IMR-90 (cell line): ENCODE results near the gene ADGRA1. TPM values are rescaled to one million over a fixed set of nuclear protein-coding genes. Genes with fewer than 3 reads are reported as not detected.

Experiments
- ATAC-seq: fragments of 200-7000 bp; cut with Tn5 transposase; 2 replicates; pipeline ENCODE4 v1.9.1; 2020; ENCODE audit warnings: low read depth, mild to moderate bottlenecking, moderate library complexity
- BruUV-seq: library from RNA; stranded (reverse); fragments of 400-500 nt; replicated peaks from 2 replicates; lab custom pipeline; 2021; lab: Mats Ljungman, UMichigan
- CTCF ChIA-PET: fragments of 300-600 bp; formaldehyde crosslinking; extraction: SDS; loops from one replicate; lab custom pipeline; 2021; ENCODE audit warnings: antibody characterized with exemption; lab: Yijun Ruan, JAX
- POLR2A ChIA-PET: fragments of 300-600 bp; sonication (Branson Sonifier 250); formaldehyde crosslinking; loops from one replicate; lab custom pipeline; 2022; ENCODE audit warnings: antibody characterized with exemption; ENCODE audit not compliant: unreplicated experiment; lab: Charles Lee
- DNase-seq: peaks from one replicate; pipeline ENCODE4 v3.0.0; 2013
- H2AFZ ChIP-seq: replicated peaks from 2 replicates; pipeline ENCODE3; 2013; ENCODE audit warnings: low read length, mild to moderate bottlenecking; ENCODE audit not compliant: poor library complexity
- H2AK5ac ChIP-seq: 2 replicates; pipeline ENCODE4 v1.6.1; 2013; ENCODE audit warnings: low read depth, low read length, inconsistent platforms
- H2AK9ac ChIP-seq: replicated peaks from 2 replicates; pipeline ENCODE3; 2013; ENCODE audit warnings: mild to moderate bottlenecking, low read depth, low read length, moderate library complexity; ENCODE audit not compliant: poor library complexity
- H2BK120ac ChIP-seq: 2 replicates; pipeline ENCODE4 v1.6.1; 2013; ENCODE audit warnings: low read depth, low read length, inconsistent platforms
- H2BK15ac ChIP-seq: 3 replicates; pipeline ENCODE4 v1.6.1; 2013; ENCODE audit warnings: low read depth, low read length, inconsistent platforms
- H2BK20ac ChIP-seq: 2 replicates; pipeline ENCODE4 v1.6.1; 2013; ENCODE audit warnings: low read depth, mild to moderate bottlenecking, inconsistent platforms, low read length, moderate library complexity
- H2BK5ac ChIP-seq: 2 replicates; pipeline ENCODE4 v1.6.1; 2013; ENCODE audit warnings: mild to moderate bottlenecking, low read depth, low read length, inconsistent platforms; ENCODE audit not compliant: poor library complexity, severe bottlenecking
- H3K14ac ChIP-seq: replicated peaks from 2 replicates; pipeline ENCODE4 v1.6.1; 2013; ENCODE audit warnings: low read depth, low read length, inconsistent platforms
- H3K18ac ChIP-seq: 2 replicates; pipeline ENCODE4 v1.6.1; 2013; ENCODE audit warnings: low read depth, low read length, control low read depth
- H3K23ac ChIP-seq: 2 replicates; pipeline ENCODE4 v1.6.1; 2013; ENCODE audit warnings: low read depth, low read length, inconsistent platforms
- H3K27ac ChIP-seq: 2 replicates; pipeline ENCODE4 v1.5.1; 2013; ENCODE audit warnings: mild to moderate bottlenecking, control low read depth, low read length; ENCODE audit not compliant: insufficient read depth
- H3K27me3 ChIP-seq: 2 replicates; pipeline ENCODE4 v1.6.1; 2013; ENCODE audit warnings: low read length; ENCODE audit not compliant: control insufficient read depth, insufficient read depth
- H3K36me3 ChIP-seq: 2 replicates; pipeline ENCODE4 v1.6.1; 2013; ENCODE audit warnings: low read length, mixed read lengths; ENCODE audit not compliant: control insufficient read depth, insufficient read depth
- H3K4ac ChIP-seq: 2 replicates; pipeline ENCODE4 v1.6.1; 2013; ENCODE audit warnings: low read depth, low read length, inconsistent platforms
- H3K4me1 ChIP-seq: 2 replicates; pipeline ENCODE4 v1.6.1; 2013; ENCODE audit warnings: low read length, mixed read lengths; ENCODE audit not compliant: control insufficient read depth, insufficient read depth
- H3K4me2 ChIP-seq: 2 replicates; pipeline ENCODE4 v1.6.1; 2013; ENCODE audit warnings: low read depth, mild to moderate bottlenecking, control low read depth, low read length, moderate library complexity
- H3K4me3 ChIP-seq: 2 replicates; pipeline ENCODE4 v1.5.1; 2013; ENCODE audit warnings: low read depth, mild to moderate bottlenecking, control low read depth, low read length, moderate library complexity; ENCODE audit not compliant: insufficient read depth
- H3K56ac ChIP-seq: 2 replicates; pipeline ENCODE4 v1.6.1; 2013; ENCODE audit warnings: low read length, inconsistent platforms; ENCODE audit not compliant: insufficient read depth; ENCODE audit errors: extremely low read depth
- H3K79me1 ChIP-seq, 2 experiments: 2 replicates each; pipeline ENCODE4 v1.6.1; 2013; ENCODE audit warnings: low read length in 2 of 2, inconsistent platforms in 1 of 2, low read depth in 1 of 2
- H3K9ac ChIP-seq: 2 replicates; pipeline ENCODE4 v1.6.1; 2013; ENCODE audit warnings: low read depth, low read length, control low read depth
- H3K9me1 ChIP-seq: 2 replicates; pipeline ENCODE4 v1.6.1; 2013; ENCODE audit warnings: low read length, inconsistent platforms; ENCODE audit not compliant: insufficient read depth
- H3K9me3 ChIP-seq: 2 replicates; pipeline ENCODE4 v1.6.1; 2013; ENCODE audit warnings: low read length; ENCODE audit not compliant: control insufficient read depth, insufficient read depth
- H4K20me1 ChIP-seq: 2 replicates; pipeline ENCODE4 v1.6.1; 2013; ENCODE audit warnings: low read length, inconsistent platforms; ENCODE audit not compliant: insufficient read depth
- H4K5ac ChIP-seq: 2 replicates; pipeline ENCODE4 v1.6.1; 2013; ENCODE audit warnings: mild to moderate bottlenecking, low read depth, low read length, control low read depth
- H4K8ac ChIP-seq, 2 experiments: 2 replicates each; pipeline ENCODE4 v1.6.1; 2013; ENCODE audit warnings: low read depth in 2 of 2, low read length in 2 of 2, control low read depth in 1 of 2, inconsistent platforms in 1 of 2
- H4K91ac ChIP-seq: 2 replicates; pipeline ENCODE4 v1.6.1; 2013; ENCODE audit warnings: low read depth, low read length, inconsistent platforms; ENCODE audit not compliant: insufficient read depth
- BHLHE40 ChIP-seq: fragments of 150-350 bp; IDR thresholded peaks from 2 replicates; pipeline ENCODE4 v1.6.1; 2016; ENCODE audit warnings: mild to moderate bottlenecking, low read depth, low read length
- CEBPB ChIP-seq: IDR thresholded peaks from 2 replicates; pipeline ENCODE4 v1.6.1; 2012; ENCODE audit warnings: low read depth, low read length, improper control_type of control experiment
- CHD1 ChIP-seq: IDR thresholded peaks from 2 replicates; pipeline ENCODE4 v1.6.1; 2012; ENCODE audit warnings: low read depth, low read length, improper control_type of control experiment
- CTCF ChIP-seq: conservative IDR thresholded peaks from 2 replicates; pipeline ENCODE4 v1.5.1; 2012; ENCODE audit warnings: mild to moderate bottlenecking, low read depth, low read length, improper control_type of control experiment
- ELK1 ChIP-seq: fragments of 150-350 bp; IDR thresholded peaks from 2 replicates; pipeline ENCODE4 v1.6.1; 2016; ENCODE audit warnings: low read depth, mild to moderate bottlenecking, low read length, moderate library complexity, borderline replicate concordance
- FOS ChIP-seq: fragments of 150-350 bp; IDR thresholded peaks from 2 replicates; pipeline ENCODE4 v1.6.1; 2016; ENCODE audit warnings: low read depth, low read length
- MAFK ChIP-seq: IDR thresholded peaks from 2 replicates; pipeline ENCODE4 v1.6.1; 2012; ENCODE audit warnings: low read depth, low read length, improper control_type of control experiment
- MAZ ChIP-seq: IDR thresholded peaks from 2 replicates; pipeline ENCODE4 v1.6.1; 2012; ENCODE audit warnings: low read depth, mild to moderate bottlenecking, low read length, improper control_type of control experiment, moderate library complexity, borderline replicate concordance
- NFE2L2 ChIP-seq: fragments of 150-350 bp; IDR thresholded peaks from 2 replicates; pipeline ENCODE4 v1.6.1; 2016; ENCODE audit warnings: low read depth, mild to moderate bottlenecking, low read length
- POLR2A ChIP-seq: IDR thresholded peaks from 2 replicates; pipeline ENCODE4 v1.6.1; 2012; ENCODE audit warnings: mild to moderate bottlenecking, low read depth, low read length
- RAD21 ChIP-seq: IDR thresholded peaks from 2 replicates; pipeline ENCODE4 v1.6.1; 2012; ENCODE audit warnings: low read length, improper control_type of control experiment
- RCOR1 ChIP-seq: IDR thresholded peaks from 2 replicates; pipeline ENCODE4 v1.6.1; 2012; ENCODE audit warnings: mild to moderate bottlenecking, low read length, improper control_type of control experiment; ENCODE audit not compliant: insufficient replicate concordance
- RFX5 ChIP-seq: IDR thresholded peaks from 2 replicates; pipeline ENCODE4 v1.8.0; 2012; ENCODE audit warnings: low read depth, mild to moderate bottlenecking, low read length, moderate library complexity
- SMC3 ChIP-seq: fragments of 150-350 bp; IDR thresholded peaks from 2 replicates; pipeline ENCODE4 v1.6.1; 2016; ENCODE audit warnings: low read depth, mild to moderate bottlenecking, antibody characterized with exemption, low read length, moderate library complexity
- USF2 ChIP-seq: fragments of 150-350 bp; IDR thresholded peaks from 2 replicates; pipeline ENCODE4 v1.6.1; 2017; ENCODE audit warnings: mild to moderate bottlenecking, antibody characterized with exemption, low read length, low read depth
- WGBS, 2 experiments: methylation state at CpG; one replicate each; pipeline versions ENCODE4 v1.1.5 to v1.1.7; 2013; ENCODE audit warnings: missing lambda C conversion rate in 2 of 2; ENCODE audit not compliant: insufficient read length in 1 of 2; ENCODE audit errors: extremely low coverage in 2 of 2; 5-methylcytosine and 5-hydroxymethylcytosine counted together
- dilution Hi-C: fragments of 300-500 bp; cut with HindIII; formaldehyde crosslinking; loops from one replicate; pipeline ENCODE4 v1.14.3; 2018; ENCODE audit warnings: low sequenced_read_pairs; ENCODE audit not compliant: unreplicated experiment
- in situ Hi-C: fragments of 300-500 bp; cut with MboI; formaldehyde crosslinking; loops from 3 replicates; pipeline ENCODE4 v1.14.3; 2019; ENCODE audit warnings: low sequenced_read_pairs, inconsistent platforms, mixed read lengths
- intact Hi-C: fragments of 100-400 bp; cut with micrococcal nuclease; formaldehyde crosslinking; loops from 2 replicates; pipeline ENCODE4 v1.10.0; 2022
- polyA plus RNA-seq, 3 experiments: library from polyadenylated mRNA; depleted of rRNA; stranded (reverse); fragments of >200 nt; gene quantifications; 2 replicates each; pipeline ENCODE4 v1.2.3, GENCODE V29; 2012; ENCODE audit warnings: low replicate concordance in 1 of 3
- total RNA-seq: library from RNA; depleted of rRNA; stranded (reverse); fragments of >200 nt; gene quantifications from 2 replicates; pipeline ENCODE4 v1.2.3, GENCODE V29; 2012

The ADGRA1 gene
- total and polyA plus RNA-seq, 2 of the 4 experiments (the other 2 are of a cell fraction): not detected

GRCh38 chr10:133115976-133116375 is 28.3 kb downstream of the ADGRA1 start:
- no peaks in the 10 kb centered on the region for H3K9me1 ChIP-seq
- H3K9ac ChIP-seq: no peak overlapping the region
- H3K14ac ChIP-seq: no peak overlapping the region
- no peaks in the 10 kb centered on the region for H3K79me1 ChIP-seq
- no peaks in the 10 kb centered on the region for H4K20me1 ChIP-seq
- ATAC-seq (no peak), DNase-seq (no peak)
- H3K18ac ChIP-seq: no peak overlapping the region
- H3K4me1 ChIP-seq: no peaks in the 10 kb centered on the region
- CTCF ChIA-PET: no interaction called here
- H4K5ac ChIP-seq: no peak overlapping the region
- H3K9me3 ChIP-seq: peaks cover 4% of the 10 kb centered on the region; the same call in 1 of the 2 replicates
- intact Hi-C loops: no loop called here
- no peak overlapping the region for H2BK15ac ChIP-seq
- no peaks in the 10 kb centered on the region for H3K36me3 ChIP-seq
- H4K8ac ChIP-seq: no peak overlapping the region
- no peak overlapping the region for H4K91ac ChIP-seq
- TF ChIP-seq MAZ (no peak), SMC3 (no peak), USF2 (no peak), RCOR1 (no peak), CHD1 (no peak), FOS (no peak), RFX5 (no peak), NFE2L2 (no peak), POLR2A (no peak), BHLHE40 (no peak), CTCF (no peak), ELK1 (no peak), MAFK (no peak), RAD21 (no peak), CEBPB (no peak)
- H3K56ac ChIP-seq: no peak overlapping the region
- POLR2A ChIA-PET: no interaction called here
- H2AFZ ChIP-seq: no peak overlapping the region
- dilution Hi-C loops: no loop called here
- no peak overlapping the region for H3K23ac ChIP-seq
- no peak overlapping the region for H2BK120ac ChIP-seq
- H3K4ac ChIP-seq: no peak overlapping the region
- no peak overlapping the region for H2BK5ac ChIP-seq
- in situ Hi-C loops: no loop called here
- H3K4me2 ChIP-seq: no peak overlapping the region
- H3K4me3 ChIP-seq: no peak overlapping the region
- no CpG with 5 or more reads among the region's 17 CpGs for WGBS, 2 experiments
- no peak overlapping the region for H2BK20ac ChIP-seq
- H2AK5ac ChIP-seq: no peak overlapping the region
- no TSS peak for BruUV-seq
- no peaks in the 10 kb centered on the region for H3K27me3 ChIP-seq
- H2AK9ac ChIP-seq: no peak overlapping the region
- H3K27ac ChIP-seq: no peak overlapping the region
